ENCODE results near the gene C6orf141. TPM values are rescaled to one million over a fixed set of nuclear protein-coding genes. Genes with fewer than 3 reads are reported as not detected.

The C6orf141 gene
- total RNA-seq, 1 donor from 2014 or later: 11.6 TPM

- no peak overlapping the region for H3K4me3 ChIP-seq (ENCODE audit: low read depth, low read length)
- no peak for TF ChIP-seq CTCF (conservative IDR thresholded peaks at IDR 0.05; ENCODE audit: low read depth, low read length)
- DNase-seq (ENCODE audit: low read depth): no peak
Observed at GRCh38 chr6:49515485-49516146, 34.9 kb upstream of the C6orf141 start.

GRCh38 chr6:49516147-49516505 is 34.3 kb upstream of the C6orf141 start:
- no peak overlapping the region for H3K4me3 ChIP-seq (ENCODE audit: low read depth, low read length)
- DNase-seq (ENCODE audit: low read depth): no peak

GRCh38 chr6:49517919-49518318 is 32.5 kb upstream of the C6orf141 start:
- TF ChIP-seq CTCF (conservative IDR thresholded peaks at IDR 0.05; ENCODE audit: low read depth, low read length): no peak
- DNase-seq (ENCODE audit: low read depth): no peak
- no peak overlapping the region for H3K4me3 ChIP-seq (ENCODE audit: low read depth, low read length)

More at GRCh38 chr6:49516147-49516505, 34.3 kb upstream of the C6orf141 start:
- no peak for TF ChIP-seq CTCF (conservative IDR thresholded peaks at IDR 0.05; ENCODE audit: low read depth, low read length)

- H3K4me3 ChIP-seq (ENCODE audit: low read depth, low read length): no peak overlapping the region
- no peak for DNase-seq (ENCODE audit: low read depth)
- no peak for TF ChIP-seq CTCF (conservative IDR thresholded peaks at IDR 0.05; ENCODE audit: low read depth, low read length)
Observed at GRCh38 chr6:49519660-49520059, 30.8 kb upstream of the C6orf141 start.

GRCh38 chr6:49522710-49523593 is 27.5 kb upstream of the C6orf141 start:
- no peak overlapping the region for H3K4me3 ChIP-seq (ENCODE audit: low read depth, low read length)
- no peak for TF ChIP-seq CTCF (conservative IDR thresholded peaks at IDR 0.05; ENCODE audit: low read depth, low read length)
- DNase-seq (ENCODE audit: low read depth): no peak

GRCh38 chr6:49523901-49524300 is 26.6 kb upstream of the C6orf141 start:
- no peak overlapping the region for H3K4me3 ChIP-seq (ENCODE audit: low read depth, low read length)
- no peak for DNase-seq (ENCODE audit: low read depth)
- no peak for TF ChIP-seq CTCF (conservative IDR thresholded peaks at IDR 0.05; ENCODE audit: low read depth, low read length)
